Endothelial cell of umbilical vein (primary cell): ENCODE data around the gene PROK2. TPM values are rescaled to one million over a fixed set of nuclear protein-coding genes. Genes with fewer than 3 reads are reported as not detected.

Experiments
- BruUV-seq: library from RNA; stranded (reverse); fragments of 400-500 nt; replicated peaks from 2 replicates; lab custom pipeline; 2021; lab: Mats Ljungman, UMichigan
- CTCF ChIA-PET: fragments of 300-600, 350-600 bp; sonication (Branson Sonifier 250); formaldehyde crosslinking; loops from one replicate; lab custom pipeline; 2021; ENCODE audit warnings: antibody characterized with exemption, inconsistent platforms; lab: Charles Lee
- POLR2A ChIA-PET: fragments of 300-600, 350-600 bp; sonication (Branson Sonifier 250); formaldehyde crosslinking; loops from one replicate; lab custom pipeline; 2021; ENCODE audit warnings: antibody characterized with exemption, inconsistent platforms; lab: Charles Lee
- DNase-seq: peaks from one replicate; pipeline ENCODE4 v3.0.0-alpha.2; 2011; ENCODE audit warnings: low read depth, low spot score
- FAIRE-seq: peaks from 2 replicates; lab custom pipeline; 2011; peaks lifted over from hg19 to GRCh38; lab: Jason Lieb, UNC
- H2AFZ ChIP-seq: 2 replicates; pipeline ENCODE4 v1.6.0; 2012; ENCODE audit warnings: low read depth, low read length, control low read depth, inconsistent platforms
- H3K27ac ChIP-seq: 2 replicates; pipeline ENCODE4 v1.5.1; 2011; ENCODE audit warnings: low read depth, mild to moderate bottlenecking, control low read depth, low read length, moderate library complexity; ENCODE audit not compliant: insufficient read depth
- H3K27me3 ChIP-seq, 2 experiments: 2 replicates each; pipeline versions ENCODE4 v1.6.0 to v1.6.1; 2011; ENCODE audit warnings: low read length in 2 of 2, mixed read lengths in 1 of 2; ENCODE audit not compliant: control insufficient read depth in 2 of 2, insufficient read depth in 2 of 2
- H3K36me3 ChIP-seq, 2 experiments: 2 replicates in 1 of 2; 3 replicates in 1 of 2; pipeline ENCODE4 v1.5.1; 2011; ENCODE audit warnings: low read length in 2 of 2, mild to moderate bottlenecking in 1 of 2, moderate library complexity in 1 of 2; ENCODE audit not compliant: control insufficient read depth in 2 of 2, insufficient read depth in 2 of 2; ENCODE audit errors: extremely low read depth in 1 of 2
- H3K4me1 ChIP-seq: 3 replicates; pipeline ENCODE4 v1.5.1; 2011; ENCODE audit warnings: mild to moderate bottlenecking, low read length; ENCODE audit not compliant: control insufficient read depth, insufficient read depth; ENCODE audit errors: extremely low read depth
- H3K4me2 ChIP-seq: 2 replicates; pipeline ENCODE4 v1.6.1; 2011; ENCODE audit warnings: low read length, control low read depth, mixed read lengths; ENCODE audit not compliant: insufficient read depth
- H3K4me3 ChIP-seq, 3 experiments: fragments of 200-600 bp in 1 of 3; sonication (generic), shearing (Covaris generic) in 1 of 3; replicated peaks in 1 of 3; 2 replicates each; pipeline ENCODE4 v1.5.1; 2011 to 2016; ENCODE audit warnings: control low read depth in 3 of 3, low read length in 3 of 3, mild to moderate bottlenecking in 2 of 3, inconsistent platforms in 1 of 3, low read depth in 1 of 3, moderate library complexity in 1 of 3; ENCODE audit not compliant: insufficient read depth in 1 of 3
- H3K79me2 ChIP-seq: 2 replicates; pipeline ENCODE4 v1.6.0; 2012; ENCODE audit warnings: low read length, inconsistent platforms; ENCODE audit not compliant: control insufficient read depth, insufficient read depth
- H3K9ac ChIP-seq: replicated peaks from 2 replicates; pipeline ENCODE3; 2011; ENCODE audit warnings: low read length, control low read depth; ENCODE audit not compliant: insufficient read depth; ENCODE audit errors: extremely low read depth
- H3K9me1 ChIP-seq: replicated peaks from 3 replicates; pipeline ENCODE4 v1.6.0; 2011; ENCODE audit warnings: mild to moderate bottlenecking, low read length; ENCODE audit not compliant: control insufficient read depth, insufficient read depth; ENCODE audit errors: extremely low read depth
- H3K9me3 ChIP-seq: replicated peaks from 2 replicates; pipeline ENCODE4 v1.5.1; 2012; ENCODE audit warnings: low read length, inconsistent platforms; ENCODE audit not compliant: control insufficient read depth, insufficient read depth
- H4K20me1 ChIP-seq: replicated peaks from 2 replicates; pipeline ENCODE3; 2011; ENCODE audit warnings: mild to moderate bottlenecking, low read length; ENCODE audit not compliant: control insufficient read depth, insufficient read depth; ENCODE audit errors: extremely low read depth
- CTCF ChIP-seq, 2 donors: IDR thresholded peaks; 1 replicate in 1 of 2; 2 replicates in 1 of 2; pipeline ENCODE4 v1.5.1; 2011; ENCODE audit warnings: low read length in 2 of 2, mild to moderate bottlenecking in 2 of 2, moderate library complexity in 2 of 2, control low read depth in 1 of 2, inconsistent platforms in 1 of 2, low read depth in 1 of 2; ENCODE audit not compliant: insufficient read depth in 1 of 2; ENCODE audit errors: extremely low read depth in 1 of 2
- EZH2 ChIP-seq: IDR thresholded peaks from 2 replicates; pipeline ENCODE4 v1.6.1; 2012; ENCODE audit warnings: borderline replicate concordance, low read depth, mild to moderate bottlenecking, moderate library complexity, low read length, inconsistent platforms; ENCODE audit not compliant: severe bottlenecking
- FOS ChIP-seq: IDR thresholded peaks from 2 replicates; pipeline ENCODE4 v1.6.1; 2011; ENCODE audit warnings: mild to moderate bottlenecking, low read length, moderate library complexity, borderline replicate concordance; ENCODE audit not compliant: insufficient read depth
- GATA2 ChIP-seq: IDR thresholded peaks from 2 replicates; pipeline ENCODE4 v1.7.0; 2011; ENCODE audit warnings: low read depth, mild to moderate bottlenecking, moderate library complexity, mixed read lengths, low read length; ENCODE audit not compliant: insufficient read length, insufficient read depth
- JUN ChIP-seq: IDR thresholded peaks from 2 replicates; pipeline ENCODE4 v1.6.1; 2011; ENCODE audit warnings: borderline replicate concordance, low read depth; ENCODE audit not compliant: insufficient read length, insufficient read depth
- MYC ChIP-seq: IDR thresholded peaks from one replicate; pipeline ENCODE4 v1.6.1; 2011; ENCODE audit warnings: mild to moderate bottlenecking, low read depth, low read length
- POLR2A ChIP-seq: IDR thresholded peaks from 2 replicates; pipeline ENCODE4 v1.6.1; 2012; ENCODE audit warnings: low read depth, mild to moderate bottlenecking, control low read depth, low read length
- POLR2AphosphoS5 ChIP-seq: IDR thresholded peaks from 2 replicates; pipeline ENCODE4 v1.6.1; 2012; ENCODE audit warnings: low read depth, mild to moderate bottlenecking, control low read depth, low read length, moderate library complexity; ENCODE audit not compliant: insufficient read depth
- dilution Hi-C: fragments of 300-500 bp; cut with MboI; formaldehyde crosslinking; loops from one replicate; pipeline ENCODE4 v1.15.0; 2019; ENCODE audit warnings: low sequenced_read_pairs; ENCODE audit not compliant: extremely low pct_ligation_motif_present
- intact Hi-C: fragments of 100-400 bp; cut with micrococcal nuclease; formaldehyde crosslinking; loops from one replicate; pipeline ENCODE4 v1.10.0; 2022
- polyA plus RNA-seq, 4 experiments: library from polyadenylated mRNA; depleted of rRNA in 3 of 4; stranded (reverse) in 3 of 4; unstranded in 1 of 4; fragments of >200 nt; gene quantifications; 2 replicates each; pipeline versions ENCODE4 v1.2.1 to v1.2.3, GENCODE V29; 2011 to 2012; ENCODE audit warnings: missing spikeins in 1 of 4
- total RNA-seq: library from RNA; stranded (reverse); gene quantifications from 2 replicates; pipeline ENCODE4 v1.2.3, GENCODE V29; 2021
- TF ChIP-seq, protein P1 (sequence below): IDR thresholded peaks from 2 replicates; pipeline ENCODE4 v1.6.1; 2011; ENCODE audit not compliant: insufficient read depth, insufficient read length

PROK2 gene
- total and polyA plus RNA-seq, 2 donors (not counting 3 experiments of a cell fraction or from before 2014, with no cell fraction given): not detected

DNA sequence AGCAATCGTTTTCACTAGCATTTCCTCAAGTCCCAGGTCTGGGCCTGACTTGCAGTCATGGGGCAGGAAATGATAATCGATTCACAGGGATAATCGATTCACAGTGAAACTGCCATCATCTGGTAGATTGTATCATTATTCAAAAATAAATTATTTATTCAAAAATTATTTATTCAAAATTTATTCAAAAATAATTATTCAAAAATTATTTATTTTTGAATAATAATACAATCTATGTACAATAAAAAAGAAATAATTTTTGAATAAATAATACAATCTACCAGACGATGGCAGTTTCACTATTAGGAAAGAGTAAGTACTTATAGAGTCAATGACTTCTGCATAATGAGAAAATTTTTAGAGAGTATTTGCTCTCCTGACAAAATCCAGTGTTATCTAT, 28.1 kb upstream of the PROK2 start:
- H4K20me1 ChIP-seq: no peaks in the 10 kb centered on the region
- BruUV-seq: no TSS peak
- H3K9me1 ChIP-seq: no peaks in the 10 kb centered on the region
- peaks cover 0 to 2% of the 10 kb centered on the region in 2 experiments for H3K27me3 ChIP-seq
- H3K27ac ChIP-seq: no peak overlapping the region
- H3K4me2 ChIP-seq: no peak overlapping the region
- H3K36me3 ChIP-seq: no peaks in the 10 kb centered on the region
- H2AFZ ChIP-seq: no peak overlapping the region
- POLR2A ChIA-PET: no interaction called here
- H3K79me2 ChIP-seq: no peaks in the 10 kb centered on the region
- dilution Hi-C loops (no loop called here), intact Hi-C loops (no loop called here)
- H3K4me3 ChIP-seq: no peak overlapping the region
- H3K9ac ChIP-seq: no peak overlapping the region
- H3K9me3 ChIP-seq: no peaks in the 10 kb centered on the region
- H3K4me1 ChIP-seq: no peaks in the 10 kb centered on the region
- CTCF ChIA-PET: no interaction called here
- DNase-seq: no peak
- no peak for TF ChIP-seq MYC
- TF ChIP-seq GATA2: no peak
- TF ChIP-seq, protein P1, sequence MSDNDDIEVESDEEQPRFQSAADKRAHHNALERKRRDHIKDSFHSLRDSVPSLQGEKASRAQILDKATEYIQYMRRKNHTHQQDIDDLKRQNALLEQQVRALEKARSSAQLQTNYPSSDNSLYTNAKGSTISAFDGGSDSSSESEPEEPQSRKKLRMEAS: no peak
- TF ChIP-seq POLR2AphosphoS5: no peak
- TF ChIP-seq FOS: no peak
- no peak for TF ChIP-seq JUN
- no peak for TF ChIP-seq EZH2
- no peak for TF ChIP-seq CTCF (IDR thresholded peaks at IDR 0.05; ENCODE audit: extremely low read depth in 1 of 2, insufficient read depth in 1 of 2, low read depth in 1 of 2, low read length in 2 of 2)
- no peak for TF ChIP-seq POLR2A
- FAIRE-seq: no peak
